Esophagus squamous epithelium (tissue), 5 donors: ENCODE results near the gene INSC. TPM values are rescaled to one million over a fixed set of nuclear protein-coding genes. Genes with fewer than 3 reads are reported as not detected.

ENCODE experiments used
- DNase-seq: peaks from one replicate; lab custom pipeline; 2025; lab: John Stamatoyannopoulos, UW
- H3K27ac ChIP-seq, 4 donors: fragments of 200-600 bp; sonication (generic); one replicate each; pipeline ENCODE4 v1.5.1; 2016 to 2019; ENCODE audit warnings: mild to moderate bottlenecking in 1 of 4
- H3K27me3 ChIP-seq, 4 donors: fragments of 200-600 bp; sonication (generic); 1 replicate in 3 of 4; 2 replicates in 1 of 4; pipeline versions ENCODE4 v1.5.1 to v1.6.0; 2017 to 2021; ENCODE audit warnings: antibody characterized with exemption in 1 of 4
- H3K36me3 ChIP-seq, 3 donors: fragments of 200-600 bp; sonication (generic); one replicate each; pipeline ENCODE4 v1.5.1; 2016 to 2019
- H3K4me1 ChIP-seq, 3 donors: fragments of 200-600 bp; sonication (generic); one replicate each; pipeline ENCODE4 v1.5.1; 2017 to 2019
- H3K4me3 ChIP-seq, 4 donors: fragments of 200-600 bp; sonication (generic); 1 replicate in 3 of 4; 2 replicates in 1 of 4; pipeline ENCODE4 v1.5.1; 2016 to 2019; ENCODE audit warnings: mild to moderate bottlenecking in 2 of 4, moderate library complexity in 1 of 4
- H3K9me3 ChIP-seq, 3 donors: fragments of 200-600 bp; sonication (generic); one replicate each; pipeline ENCODE4 v1.5.1; 2016 to 2019
- POLR2A ChIP-seq, 4 donors: fragments of 450-650 bp; IDR thresholded peaks; one replicate each; pipeline ENCODE4 v1.6.1; 2017; ENCODE audit warnings: antibody characterized with exemption in 4 of 4, mild to moderate bottlenecking in 4 of 4, moderate library complexity in 3 of 4
- WGBS, 2 donors: methylation state at CpG; one replicate each; pipeline ENCODE4 v1.1.5; 2018; 5-methylcytosine and 5-hydroxymethylcytosine counted together
- intact Hi-C: fragments of 100-400 bp; cut with DNase I; formaldehyde crosslinking; loops from one replicate; pipeline ENCODE4 v1.15.0; 2022
- total RNA-seq, 4 donors: library from RNA; depleted of rRNA; stranded (reverse); fragments of >200 nt; gene quantifications; one replicate each; pipeline ENCODE4 v1.1.0, GENCODE V29; 2016
- TF ChIP-seq, protein P1 (sequence below), 6 experiments: fragments of 450-650 bp in 4 of 6; fragments of 200-600 bp in 2 of 6; sonication (generic) in 2 of 6; IDR thresholded peaks; one replicate each; pipeline ENCODE4 v1.5.1; 2016 to 2019; ENCODE audit warnings: antibody characterized with exemption in 6 of 6, mild to moderate bottlenecking in 4 of 6, moderate library complexity in 4 of 6
- donor health status: DM: yes; HTN: yes; CAD: no.

INSC gene
- total RNA-seq, 4 donors from 2014 or later: 0.30 to 0.38 TPM; not detected in 2

DNA sequence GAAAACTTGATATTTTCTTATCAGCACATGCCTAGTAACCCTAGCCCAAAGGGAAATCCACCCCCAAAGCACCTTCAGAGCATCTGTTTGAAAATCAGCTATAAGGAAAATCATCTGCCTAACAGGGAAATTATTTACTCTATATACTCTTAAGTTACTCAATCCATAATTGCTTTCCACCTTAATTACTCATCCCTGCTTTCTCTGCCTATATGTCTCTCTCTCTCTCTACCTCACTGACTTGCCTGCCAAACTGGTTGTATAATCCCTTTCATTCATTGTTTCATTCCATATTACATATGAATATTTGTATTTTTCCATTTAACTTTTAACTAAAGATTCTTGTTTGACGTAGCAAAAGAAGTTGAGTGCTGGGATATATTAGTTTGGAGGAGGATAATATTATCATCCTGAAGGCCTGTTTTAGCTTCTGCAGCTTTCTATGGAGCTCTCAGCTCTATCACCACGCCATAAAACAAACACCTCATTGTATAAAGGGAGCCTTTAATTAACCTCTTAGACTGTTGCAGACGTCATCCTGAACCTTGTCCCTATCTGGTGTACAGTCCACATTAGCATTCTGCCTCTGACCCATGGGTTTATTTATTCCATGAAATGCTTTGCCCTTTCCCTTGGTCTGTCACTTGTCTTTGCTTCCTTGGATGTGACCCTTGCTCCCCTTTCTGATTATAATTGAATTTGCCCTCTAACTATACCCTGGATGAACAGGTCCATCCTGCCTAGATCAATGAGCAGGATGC, 98.9 kb downstream of the INSC start:
- TF ChIP-seq, protein P1, sequence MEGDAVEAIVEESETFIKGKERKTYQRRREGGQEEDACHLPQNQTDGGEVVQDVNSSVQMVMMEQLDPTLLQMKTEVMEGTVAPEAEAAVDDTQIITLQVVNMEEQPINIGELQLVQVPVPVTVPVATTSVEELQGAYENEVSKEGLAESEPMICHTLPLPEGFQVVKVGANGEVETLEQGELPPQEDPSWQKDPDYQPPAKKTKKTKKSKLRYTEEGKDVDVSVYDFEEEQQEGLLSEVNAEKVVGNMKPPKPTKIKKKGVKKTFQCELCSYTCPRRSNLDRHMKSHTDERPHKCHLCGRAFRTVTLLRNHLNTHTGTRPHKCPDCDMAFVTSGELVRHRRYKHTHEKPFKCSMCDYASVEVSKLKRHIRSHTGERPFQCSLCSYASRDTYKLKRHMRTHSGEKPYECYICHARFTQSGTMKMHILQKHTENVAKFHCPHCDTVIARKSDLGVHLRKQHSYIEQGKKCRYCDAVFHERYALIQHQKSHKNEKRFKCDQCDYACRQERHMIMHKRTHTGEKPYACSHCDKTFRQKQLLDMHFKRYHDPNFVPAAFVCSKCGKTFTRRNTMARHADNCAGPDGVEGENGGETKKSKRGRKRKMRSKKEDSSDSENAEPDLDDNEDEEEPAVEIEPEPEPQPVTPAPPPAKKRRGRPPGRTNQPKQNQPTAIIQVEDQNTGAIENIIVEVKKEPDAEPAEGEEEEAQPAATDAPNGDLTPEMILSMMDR (IDR thresholded peaks at IDR 0.05): no peak
- TF ChIP-seq POLR2A (IDR thresholded peaks at IDR 0.05): no peak
- no peak for DNase-seq
- H3K4me1 ChIP-seq: peaks cover 0 to 13% (median 0%) of the 10 kb centered on the region in 3 donors
- WGBS, 2 donors: 47 to 57% methylated on average over 3 of the region's 3 CpGs
- intact Hi-C loops: no loop called here
- H3K27ac ChIP-seq: no peak overlapping the region
- no peaks in the 10 kb centered on the region for H3K9me3 ChIP-seq
- no peaks in the 10 kb centered on the region for H3K36me3 ChIP-seq
- no peak overlapping the region for H3K4me3 ChIP-seq
- no peaks in the 10 kb centered on the region for H3K27me3 ChIP-seq

DNA sequence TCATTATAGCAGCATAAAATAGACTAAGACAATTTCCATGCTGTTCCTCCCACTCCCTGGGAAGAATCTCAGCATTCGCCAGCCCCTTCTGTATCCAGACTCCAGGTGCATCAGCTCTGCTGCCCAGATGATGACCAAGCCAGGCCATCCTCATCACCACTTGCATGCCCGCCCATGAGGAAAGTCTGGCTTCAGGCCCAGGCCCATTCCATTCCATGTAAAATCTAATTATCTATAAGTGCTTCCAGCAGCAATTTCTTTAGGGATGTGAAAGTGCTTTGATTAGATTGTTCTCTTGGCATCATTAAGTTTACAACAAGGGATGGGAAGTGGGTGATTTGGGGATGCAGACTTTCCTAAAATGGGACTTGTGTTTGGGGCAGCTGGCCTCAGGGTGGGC, 100.3 kb downstream of the INSC start:
- Histone ChIP-seq H3K4me3 (no peak overlapping the region), H3K27me3 (no peaks in the 10 kb centered on the region), H3K36me3 (no peaks in the 10 kb centered on the region), H3K9me3 (no peaks in the 10 kb centered on the region), H3K27ac (no peak overlapping the region), H3K4me1 (peaks cover 0 to 13% (median 0%) of the 10 kb centered on the region in 3 donors)
- TF ChIP-seq, protein P1 (IDR thresholded peaks at IDR 0.05): no peak
- TF ChIP-seq POLR2A (IDR thresholded peaks at IDR 0.05): no peak
- no peak for DNase-seq
- WGBS, 2 donors: 80 to 82% methylated on average over 1 to 2 of the region's 2 CpGs
- intact Hi-C loops: no loop called here

GRCh38 chr11:15216678-15217077, 102.0 kb downstream of the INSC start:
- Histone ChIP-seq H3K4me1 (peaks cover 0 to 13% (median 0%) of the 10 kb centered on the region in 3 donors), H3K27ac (no peak overlapping the region), H3K36me3 (no peaks in the 10 kb centered on the region), H3K9me3 (no peaks in the 10 kb centered on the region), H3K27me3 (no peaks in the 10 kb centered on the region), H3K4me3 (no peak overlapping the region)
- DNase-seq: no peak
- no peak for TF ChIP-seq POLR2A (IDR thresholded peaks at IDR 0.05)
- TF ChIP-seq, protein P1 (IDR thresholded peaks at IDR 0.05): peak in 1 of 6 experiments; percentile 35
- intact Hi-C loops: no loop called here

DNA sequence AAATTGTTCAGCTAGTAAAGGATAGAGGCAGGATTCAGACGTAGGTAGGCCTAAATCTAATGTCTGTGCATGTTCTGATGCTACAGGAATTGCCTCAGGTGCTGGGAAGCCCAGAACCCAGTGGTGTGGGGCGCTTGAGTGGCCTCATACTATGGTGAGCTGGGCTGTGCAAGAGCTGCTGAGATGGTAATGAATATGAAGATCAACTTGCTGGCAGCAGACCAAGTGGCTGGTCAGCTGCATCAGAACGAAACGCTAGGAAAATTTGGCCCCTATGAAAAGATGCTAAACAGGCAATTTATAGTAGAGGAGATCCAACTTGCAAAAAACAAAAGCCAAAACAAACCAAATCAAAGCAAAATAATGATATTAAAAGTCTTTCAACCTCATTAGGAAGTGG, 102.7 kb downstream of the INSC start:
- Histone ChIP-seq H3K27ac (no peak overlapping the region), H3K36me3 (no peaks in the 10 kb centered on the region), H3K4me3 (no peak overlapping the region), H3K9me3 (no peaks in the 10 kb centered on the region), H3K27me3 (no peaks in the 10 kb centered on the region), H3K4me1 (peaks cover 0 to 13% (median 0%) of the 10 kb centered on the region in 3 donors)
- TF ChIP-seq, protein P1 (IDR thresholded peaks at IDR 0.05): no peak
- no peak for TF ChIP-seq POLR2A (IDR thresholded peaks at IDR 0.05)
- no peak for DNase-seq
- 64 to 67% methylated on average over 4 of the region's 4 CpGs for WGBS, 2 donors
- intact Hi-C loops: no loop called here

GRCh38 chr11:15222777-15223176, 108.1 kb downstream of the INSC start:
- intact Hi-C loops: no loop called here
- no peaks in the 10 kb centered on the region for H3K4me1 ChIP-seq
- H3K27me3 ChIP-seq: peaks cover 0 to 3% (median 0%) of the 10 kb centered on the region in 4 donors
- H3K4me3 ChIP-seq: no peak overlapping the region
- WGBS, 2 donors: 73% methylated on average over 1 of the region's 1 CpG
- DNase-seq: no peak
- H3K27ac ChIP-seq: no peak overlapping the region
- no peaks in the 10 kb centered on the region for H3K9me3 ChIP-seq
- H3K36me3 ChIP-seq: no peaks in the 10 kb centered on the region
- TF ChIP-seq, protein P1 (IDR thresholded peaks at IDR 0.05): no peak
- no peak for TF ChIP-seq POLR2A (IDR thresholded peaks at IDR 0.05)
